ENCODE measurements around the gene ADCK2.
"Not testable (repeated sequence)": the region's sequence is repeated elsewhere in the genome, so short reads cannot be mapped to it uniquely, and the experiment has no call there.

The ADCK2 gene, protein sequence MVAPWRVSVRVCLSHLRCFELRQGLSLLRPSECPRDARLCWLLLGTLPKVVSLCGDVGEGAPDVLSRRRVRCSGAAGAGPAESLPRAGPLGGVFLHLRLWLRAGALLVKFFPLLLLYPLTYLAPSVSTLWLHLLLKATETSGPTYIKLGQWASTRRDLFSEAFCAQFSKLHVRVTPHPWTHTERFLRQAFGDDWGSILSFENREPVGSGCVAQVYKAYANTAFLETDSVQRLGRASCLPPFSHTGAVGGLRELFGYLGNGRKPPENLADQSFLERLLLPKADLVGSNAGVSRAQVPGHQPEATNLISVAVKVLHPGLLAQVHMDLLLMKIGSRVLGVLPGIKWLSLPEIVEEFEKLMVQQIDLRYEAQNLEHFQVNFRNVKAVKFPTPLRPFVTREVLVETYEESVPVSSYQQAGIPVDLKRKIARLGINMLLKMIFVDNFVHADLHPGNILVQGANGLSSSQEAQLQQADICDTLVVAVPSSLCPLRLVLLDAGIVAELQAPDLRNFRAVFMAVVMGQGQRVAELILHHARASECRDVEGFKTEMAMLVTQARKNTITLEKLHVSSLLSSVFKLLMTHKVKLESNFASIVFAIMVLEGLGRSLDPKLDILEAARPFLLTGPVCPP

DNA sequence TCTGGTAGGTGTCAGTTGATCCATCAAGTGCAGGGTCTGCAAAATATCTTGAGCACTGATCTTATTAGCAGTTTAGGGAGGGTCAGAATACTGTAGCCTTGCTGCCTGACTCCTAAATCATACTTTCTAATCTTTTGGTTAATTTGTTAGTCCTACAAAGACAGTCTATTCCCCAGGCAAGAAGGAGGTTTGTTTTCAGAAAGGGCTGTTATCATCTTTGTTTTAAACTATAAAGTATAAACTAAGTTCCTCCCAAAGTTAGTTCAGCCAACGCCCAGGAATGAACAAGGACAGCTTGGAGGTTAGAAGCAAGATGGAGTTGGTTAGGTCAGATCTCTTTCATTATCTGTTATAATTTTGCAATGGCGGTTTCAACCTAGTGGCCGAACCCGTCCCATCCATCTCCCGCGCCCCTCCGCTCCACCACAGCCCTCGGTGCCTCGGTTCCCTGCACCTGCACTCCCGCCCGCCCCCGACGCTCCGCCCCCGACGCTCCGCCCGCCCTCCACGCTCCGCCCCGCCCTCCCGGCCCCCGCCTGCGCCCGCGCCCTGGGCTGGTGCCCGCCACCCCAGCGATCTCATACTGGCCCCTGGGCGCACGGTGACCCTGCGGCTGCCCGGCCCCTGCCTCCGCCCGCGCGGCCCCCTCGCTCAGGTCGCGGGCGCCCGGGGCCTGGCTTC lies at the start of gene ADCK2:
Gene ADCK2, plus strand, starts transcription at position 564 of the 681 bp plus-strand sequence. CDS start 386 bp downstream, outside the sequence.
- peak; percentile 61 for DNase-seq

DNA sequence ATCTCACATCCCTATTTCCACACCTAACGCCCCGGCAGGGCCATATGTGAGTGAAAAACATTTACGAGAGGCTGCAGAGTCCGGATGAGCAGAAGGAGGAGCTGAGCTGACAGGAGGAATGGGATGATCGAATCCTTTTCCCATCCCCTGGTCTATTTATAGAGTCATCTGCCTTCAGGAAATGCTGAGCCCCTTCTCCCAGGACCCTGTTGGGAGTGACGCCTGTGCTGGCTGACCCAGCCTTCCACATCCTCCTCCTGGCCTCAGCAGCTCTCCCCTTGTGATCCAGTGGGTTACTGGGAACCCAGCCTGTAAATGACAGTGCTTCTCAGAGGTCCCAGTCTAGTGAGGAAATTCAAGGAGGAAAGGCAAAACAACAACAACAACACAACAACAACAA lies 48.8 kb upstream of the ADCK2 start:
- DNase-seq = no peak

DNA sequence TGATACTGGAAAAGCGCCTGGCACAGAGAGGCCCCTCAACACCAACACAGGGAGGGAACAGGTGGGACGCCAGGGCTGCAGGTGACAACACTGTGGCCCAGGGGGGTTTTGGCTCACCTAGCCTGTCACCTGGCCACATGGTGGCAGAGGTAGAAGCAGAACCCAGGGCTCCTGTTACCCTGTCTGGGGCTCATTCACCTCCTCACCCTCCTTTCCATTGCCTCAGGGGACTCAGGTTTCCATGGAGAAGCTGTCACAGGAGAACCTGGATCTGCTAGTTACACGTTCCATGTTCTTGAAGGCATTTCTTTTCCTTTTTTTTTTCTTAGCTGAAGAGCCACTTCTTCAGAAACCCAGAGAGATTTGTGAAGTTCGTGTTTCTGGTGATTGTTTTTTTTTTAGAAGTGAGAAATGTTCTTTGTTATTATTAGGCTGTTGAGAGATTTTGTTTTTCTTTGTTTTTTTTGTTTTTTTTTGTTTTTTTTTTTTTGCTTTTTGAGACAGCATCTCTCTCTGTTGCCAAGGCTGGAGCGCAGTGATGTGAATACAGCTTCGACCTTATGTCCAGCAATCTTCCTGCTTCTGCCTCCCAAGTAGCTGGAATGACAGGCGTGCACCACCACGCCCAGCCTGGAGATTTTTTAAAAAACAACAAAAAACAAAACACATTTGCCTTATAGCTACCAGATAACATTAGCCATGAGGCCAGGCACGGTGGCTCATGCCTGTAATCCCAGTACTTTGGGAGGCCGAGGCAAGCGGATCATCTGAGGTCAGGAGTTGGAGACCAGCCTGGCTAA lies 48.2 kb upstream of the ADCK2 start:
- no peak for DNase-seq

DNA sequence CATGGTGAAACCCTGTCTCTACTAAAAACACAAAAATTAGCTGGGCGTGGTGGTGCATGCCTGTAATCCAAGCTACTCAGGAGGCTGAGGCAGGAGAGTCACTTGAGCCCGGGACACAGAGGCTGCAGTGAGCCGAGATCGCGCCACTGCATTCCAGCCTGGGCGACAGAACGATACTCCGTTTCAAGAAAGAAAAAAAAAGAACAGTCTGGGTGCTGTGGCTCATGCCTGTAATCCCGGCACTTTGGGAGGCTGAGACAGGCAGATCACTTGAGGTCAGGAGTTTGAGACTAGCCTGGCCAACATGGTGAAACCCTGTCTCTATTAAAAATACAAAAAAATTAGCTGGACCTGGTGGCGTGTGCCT lies 47.6 kb upstream of the ADCK2 start:
- not testable (repeated sequence) for DNase-seq

DNA sequence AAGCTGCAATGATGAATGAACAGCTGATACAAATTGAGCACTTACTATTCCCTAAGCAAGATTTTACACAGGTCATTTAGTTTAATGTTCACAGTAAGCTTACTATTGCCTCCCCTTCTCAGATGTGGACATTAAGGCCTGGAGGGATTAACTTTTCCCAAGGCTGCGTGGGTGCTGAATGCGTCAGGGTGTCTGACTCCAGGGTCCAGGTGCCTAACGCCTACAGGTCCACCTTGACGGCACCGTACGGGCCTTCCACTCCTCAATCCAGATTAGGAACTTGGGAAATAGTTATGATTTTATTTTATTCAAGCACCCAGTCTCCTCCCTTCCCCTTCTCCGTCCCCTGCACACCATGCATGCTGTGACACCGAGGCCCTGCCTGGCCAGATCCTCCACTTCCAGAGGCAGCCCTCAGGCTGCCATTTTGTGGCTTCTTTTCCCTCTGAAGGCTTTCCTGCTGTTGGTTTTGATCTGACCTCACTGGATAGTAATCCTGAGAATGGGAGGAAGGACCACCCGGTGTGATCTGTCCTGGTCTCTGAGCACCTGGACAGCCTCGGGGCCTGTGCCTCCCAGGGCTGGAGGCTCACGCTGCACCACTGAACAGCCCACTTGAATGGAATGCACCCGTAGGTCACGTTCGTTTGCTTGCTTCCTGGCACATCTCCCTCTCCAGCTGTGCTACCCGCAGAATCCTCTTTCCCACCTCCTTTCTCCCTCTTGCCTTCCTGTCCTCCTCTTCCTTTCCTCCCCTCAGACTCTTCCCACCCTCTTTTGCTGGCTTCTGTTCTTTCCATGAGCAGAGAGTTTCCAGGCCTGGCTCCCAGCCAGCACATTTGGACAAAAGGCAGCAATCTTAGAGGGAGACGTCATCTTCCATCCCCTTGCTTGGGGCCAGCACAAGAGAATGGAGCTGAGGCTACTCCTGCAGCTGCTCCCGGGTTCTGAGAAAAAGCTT lies 46.6 kb upstream of the ADCK2 start:
- DNase-seq = no peak

DNA sequence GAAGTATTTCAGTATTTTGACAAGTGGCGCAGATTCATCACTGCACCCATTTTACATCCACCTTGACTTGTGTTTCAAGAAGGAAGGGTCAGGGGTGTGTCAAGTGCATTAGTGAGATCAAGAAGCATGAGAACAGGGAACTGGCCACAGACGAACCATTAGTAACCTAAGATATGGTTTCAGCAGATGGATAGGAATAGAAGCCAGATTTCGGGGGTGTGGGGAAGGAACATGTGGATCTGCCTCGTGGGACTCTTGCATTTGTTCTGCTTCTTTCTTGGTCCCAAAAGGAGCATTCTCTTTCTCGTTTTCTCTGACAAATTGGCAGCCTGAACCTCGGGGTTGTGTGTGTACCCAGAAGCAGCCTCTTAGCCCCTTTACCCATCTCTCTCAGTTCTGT lies 41.7 kb upstream of the ADCK2 start:
- DNase-seq = no peak

DNA sequence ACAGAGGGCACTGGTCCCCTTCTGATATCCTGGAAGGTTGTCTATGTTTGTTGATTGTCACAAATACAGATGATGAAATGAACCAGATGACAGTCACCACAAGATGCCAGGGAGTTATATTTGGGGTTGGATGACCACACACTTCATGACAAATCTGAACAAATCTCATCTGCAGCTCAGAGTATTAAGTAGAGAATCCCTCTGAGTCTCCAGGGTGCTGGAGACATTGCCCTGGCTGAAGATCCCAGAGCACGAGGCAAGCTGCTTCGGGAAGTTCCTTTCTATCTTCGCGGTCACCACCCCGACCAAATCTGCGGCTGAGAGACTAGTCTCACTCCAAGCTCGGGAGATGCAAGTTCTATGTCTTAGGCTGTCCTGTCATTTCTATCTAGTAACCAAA lies 41.1 kb upstream of the ADCK2 start:
- no peak for DNase-seq

DNA sequence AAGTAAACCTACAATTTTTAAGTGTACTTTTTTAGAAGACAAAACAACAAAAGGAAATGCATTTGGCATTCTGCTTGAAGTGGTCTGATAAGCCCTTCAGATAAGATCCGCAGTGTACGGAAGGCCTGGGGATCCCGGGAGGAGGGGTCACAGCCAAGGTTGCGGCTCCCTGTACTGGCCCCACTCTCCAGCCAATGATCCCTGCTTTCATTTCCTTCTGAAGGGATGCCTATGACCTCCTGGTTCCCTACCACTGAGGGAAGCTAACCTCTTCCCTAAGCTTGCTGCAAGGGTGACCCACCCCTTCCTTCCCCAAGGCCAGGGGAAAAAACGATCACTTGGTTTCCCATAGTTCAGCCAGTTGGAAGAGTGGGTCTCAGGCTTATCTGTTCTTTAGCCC lies 37.4 kb upstream of the ADCK2 start:
- no peak for DNase-seq

DNA sequence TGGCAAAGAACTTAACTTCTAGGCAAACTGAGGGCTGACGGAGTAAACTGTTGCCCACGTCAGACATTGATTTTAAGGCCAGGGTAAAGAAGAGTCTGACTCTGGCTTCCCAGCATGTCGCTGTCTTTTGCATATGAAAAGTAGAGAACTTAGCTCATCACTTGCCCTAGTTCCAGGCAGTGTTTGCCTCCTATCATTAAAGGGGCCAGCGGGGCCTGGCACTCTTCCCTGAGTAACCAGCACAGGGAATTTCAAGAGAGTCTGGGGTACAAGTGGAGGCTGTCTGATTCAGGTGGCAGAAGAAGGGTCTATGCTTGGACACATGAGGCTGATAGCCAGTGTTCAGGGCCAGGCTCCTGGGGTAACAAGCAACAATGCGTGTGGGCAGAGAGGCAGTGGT lies 36.9 kb upstream of the ADCK2 start:
- no peak for DNase-seq

DNA sequence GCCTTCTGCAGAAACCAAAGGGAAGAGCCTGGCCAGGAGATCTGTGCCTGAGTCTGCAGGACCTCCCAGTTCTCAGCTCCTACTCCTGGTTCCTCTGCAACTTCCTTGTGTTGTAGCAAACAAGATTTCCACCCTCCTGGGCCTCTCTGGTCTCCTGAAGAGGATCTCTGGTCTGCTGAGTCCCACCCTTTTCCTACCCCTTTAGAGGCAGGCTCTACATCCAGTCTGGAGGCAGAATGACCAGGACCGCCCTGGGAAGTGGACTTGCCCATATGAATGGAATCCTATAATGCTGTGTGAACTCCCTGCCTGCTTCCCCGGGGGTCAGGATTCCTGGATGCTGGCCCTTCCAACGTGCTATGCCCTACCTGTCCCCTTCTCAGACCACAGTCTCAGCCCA lies 35.3 kb upstream of the ADCK2 start:
- no peak for DNase-seq

DNA sequence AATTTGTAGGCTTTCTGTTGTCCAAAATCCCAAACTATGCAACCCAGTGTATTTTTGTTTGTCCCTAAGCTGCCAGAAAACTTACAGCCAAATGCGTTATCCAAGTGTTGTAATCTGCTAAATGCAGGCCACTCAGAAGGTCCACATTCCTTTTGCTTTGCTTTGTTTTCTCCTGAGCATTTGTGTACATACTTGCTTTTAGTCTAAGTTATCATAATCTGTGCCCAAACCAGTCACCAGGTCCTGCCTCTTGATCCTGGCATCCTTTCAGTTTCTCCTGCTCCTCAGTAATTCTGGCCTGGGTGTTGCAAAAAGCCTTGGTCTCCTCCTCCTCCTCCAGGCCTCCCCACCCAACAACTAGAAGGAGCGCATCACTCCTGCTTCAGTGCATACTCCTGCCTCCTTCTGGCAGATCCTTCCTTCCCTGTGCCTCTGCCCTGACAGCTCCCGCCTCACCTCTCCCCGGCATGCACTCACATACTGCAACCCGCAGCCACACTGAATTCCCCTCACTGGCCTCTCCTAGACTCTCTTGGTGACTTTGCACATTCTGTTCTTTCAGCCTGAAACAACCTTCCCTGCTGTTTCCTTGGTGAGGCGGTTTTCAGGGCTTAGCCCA lies 34.5 kb upstream of the ADCK2 start:
- DNase-seq = no peak

DNA sequence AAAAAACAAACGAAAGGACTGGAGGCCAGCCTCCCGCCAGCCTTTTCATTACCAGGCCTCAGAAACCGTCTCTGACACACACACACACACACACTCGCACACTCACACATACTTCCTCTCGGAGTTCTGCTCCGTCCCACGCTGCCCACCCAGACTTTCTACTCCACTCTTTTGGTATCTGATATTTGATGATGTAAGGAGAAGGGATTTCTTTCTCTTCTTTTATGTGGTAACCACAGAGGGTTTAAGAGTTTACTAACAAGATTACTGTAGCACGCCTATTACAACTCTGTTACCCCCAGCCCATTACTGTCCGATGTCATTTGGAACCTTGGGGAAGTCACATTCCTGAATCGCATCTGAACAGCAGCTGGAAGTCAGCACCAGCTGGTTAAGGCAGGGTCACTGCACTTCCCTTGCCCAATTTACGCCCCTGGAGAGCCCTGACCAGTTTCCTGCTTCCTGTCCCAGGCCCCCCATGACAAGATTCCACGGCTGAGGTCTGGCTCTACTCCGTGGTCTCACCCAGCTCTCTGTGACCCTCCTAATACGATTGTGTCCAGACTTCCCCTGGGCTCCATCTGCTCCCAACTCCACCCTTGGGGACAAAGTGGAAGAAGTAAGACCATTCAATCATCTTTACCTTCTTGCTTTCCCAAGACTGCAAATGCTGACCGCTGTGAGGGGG lies 33.2 kb upstream of the ADCK2 start:
- peak; percentile 12 for DNase-seq

DNA sequence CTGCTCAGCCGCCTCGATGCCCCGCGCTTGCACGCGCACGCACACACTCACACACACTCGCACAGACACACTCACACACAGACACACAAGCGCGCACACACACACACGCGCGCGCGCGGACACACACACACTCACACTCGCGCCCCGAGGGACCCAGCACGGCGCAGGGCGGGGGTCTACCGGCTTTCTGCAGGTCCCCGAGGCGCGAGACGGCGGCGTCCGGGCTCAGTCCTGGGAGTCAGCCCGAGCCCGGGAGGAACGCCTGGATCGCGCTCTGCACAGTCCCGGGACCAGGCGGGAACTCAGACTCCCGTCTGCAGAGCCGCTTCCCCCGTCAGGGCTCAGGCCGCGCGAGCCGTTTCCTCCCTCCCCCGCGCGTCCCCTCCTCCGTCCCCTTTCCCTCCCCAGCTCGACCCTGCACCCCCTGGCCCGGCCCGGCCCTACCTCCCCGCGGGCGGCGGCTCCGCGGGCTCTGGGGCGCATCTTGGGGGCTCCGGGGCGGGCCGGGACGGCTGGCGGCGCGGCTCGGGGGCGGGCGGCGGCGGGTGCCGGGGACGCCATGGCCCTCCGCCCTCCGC lies 32.6 kb upstream of the ADCK2 start:
- DNase-seq = no peak

DNA sequence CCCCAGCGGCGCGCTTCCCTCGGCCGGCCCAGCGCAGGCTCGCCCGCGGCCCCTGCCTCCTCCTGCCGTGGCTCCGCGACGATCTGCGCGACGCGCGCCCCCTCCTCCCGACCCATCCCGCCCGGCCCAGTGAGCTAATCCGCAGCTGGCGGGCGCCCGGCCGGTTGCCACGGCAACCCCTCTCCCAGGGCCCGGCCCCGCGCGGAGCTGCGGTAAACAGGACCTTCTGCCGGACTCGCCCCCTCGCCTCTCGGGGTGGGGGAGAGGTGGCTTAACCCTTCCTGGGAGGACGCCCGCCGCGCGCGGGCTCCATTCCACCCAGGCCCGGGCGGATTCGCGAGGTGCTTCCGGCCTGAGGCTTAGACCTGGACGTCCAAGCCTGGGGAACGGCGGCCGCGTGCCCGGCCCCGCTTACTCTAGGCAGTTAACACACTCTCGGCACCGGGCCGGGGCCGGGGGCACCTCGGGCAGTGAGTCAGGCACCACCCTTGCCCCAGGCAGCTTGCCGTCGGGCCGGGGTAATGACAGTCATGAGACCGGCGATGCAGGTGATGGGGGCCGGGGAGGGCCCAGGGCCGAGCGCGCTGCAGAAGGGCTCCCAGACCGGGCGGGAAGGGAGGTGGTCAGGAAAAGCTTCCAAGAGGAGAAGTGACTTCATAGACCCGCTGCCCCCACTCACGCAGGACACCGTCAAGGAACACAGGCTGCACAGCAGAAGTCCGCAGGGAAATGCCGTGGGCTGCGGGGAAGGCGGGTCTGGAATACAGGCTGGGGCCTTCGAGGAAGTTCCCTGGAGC lies 31.8 kb upstream of the ADCK2 start, which contains the start of gene DENND2A:
Gene DENND2A, minus strand, starts transcription at position 87 of the 797 bp plus-strand sequence. CDS start 38,416 bp downstream, outside the sequence.
- no peak for DNase-seq

DNA sequence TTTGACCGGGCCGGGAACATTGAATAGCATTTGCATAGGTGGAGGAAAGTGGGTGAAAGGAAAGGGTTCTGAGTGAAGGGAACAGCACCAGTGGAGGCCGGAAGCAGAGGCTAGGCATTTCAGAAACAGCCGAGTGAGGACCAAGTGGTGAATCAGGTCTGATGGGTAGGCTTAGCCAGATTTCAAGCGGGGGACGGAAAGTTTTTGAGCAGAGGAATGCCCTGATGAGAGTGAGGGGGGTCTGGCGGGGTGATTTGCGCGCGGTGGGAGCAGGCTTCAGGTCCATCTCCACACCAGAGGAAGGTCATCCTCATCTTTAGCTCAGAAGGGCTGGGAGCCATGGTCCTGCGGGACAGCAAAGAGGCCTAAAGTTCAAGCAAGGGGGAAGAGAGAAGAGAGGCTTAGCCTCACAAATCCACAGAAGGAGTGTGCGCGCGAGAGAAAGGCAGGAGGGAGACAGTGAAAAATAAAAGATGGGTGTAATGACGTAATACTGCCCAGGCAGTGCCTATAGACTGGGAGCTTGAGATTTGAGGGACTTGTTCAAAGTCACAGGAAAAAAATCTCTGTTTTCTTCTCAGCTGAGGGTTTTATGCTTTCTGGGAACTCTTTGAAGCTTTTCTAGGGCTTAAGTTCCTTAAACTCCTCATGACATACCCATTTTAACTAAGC lies 31.1 kb upstream of the ADCK2 start:
- DNase-seq = no peak

DNA sequence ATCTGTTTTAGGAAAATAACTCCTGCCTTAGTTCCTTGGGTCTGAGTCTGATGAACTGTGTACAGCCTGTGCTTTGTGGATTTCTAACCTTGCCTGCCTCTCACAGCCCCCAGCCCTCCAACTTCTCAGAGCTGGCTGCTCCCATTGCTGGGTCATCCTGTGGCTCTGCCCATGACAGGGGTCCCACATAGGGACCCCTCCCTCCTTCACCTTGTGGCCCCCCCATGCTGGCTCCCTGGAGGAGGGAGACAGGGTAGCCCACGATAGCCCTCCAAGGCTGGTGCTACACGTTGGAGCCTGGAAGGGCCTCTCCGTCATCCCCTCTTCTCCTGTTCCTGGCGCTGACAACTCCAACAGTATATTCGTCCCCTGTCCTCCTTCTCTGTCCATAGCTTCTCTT lies 29.3 kb upstream of the ADCK2 start:
- no peak for DNase-seq

DNA sequence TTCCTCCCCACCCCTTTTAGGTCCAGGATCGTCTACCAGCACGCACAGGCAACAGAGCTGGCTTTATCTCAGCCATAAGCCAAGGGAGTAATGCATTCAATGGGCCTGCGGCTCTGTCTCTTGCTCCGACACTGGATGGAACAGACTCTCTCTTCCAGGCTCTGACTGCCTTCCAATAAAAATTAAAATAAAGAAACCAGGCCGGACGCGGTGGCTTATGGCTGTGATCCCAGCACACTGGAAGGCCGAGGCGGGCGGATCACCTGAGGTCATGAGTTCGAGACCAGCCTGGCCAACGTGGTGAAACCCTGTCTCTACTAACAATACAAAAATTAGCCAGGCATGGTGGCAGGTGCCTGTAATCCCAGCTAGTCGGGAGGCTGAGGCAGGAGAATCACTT lies 28.0 kb upstream of the ADCK2 start:
- not testable (repeated sequence) for DNase-seq

DNA sequence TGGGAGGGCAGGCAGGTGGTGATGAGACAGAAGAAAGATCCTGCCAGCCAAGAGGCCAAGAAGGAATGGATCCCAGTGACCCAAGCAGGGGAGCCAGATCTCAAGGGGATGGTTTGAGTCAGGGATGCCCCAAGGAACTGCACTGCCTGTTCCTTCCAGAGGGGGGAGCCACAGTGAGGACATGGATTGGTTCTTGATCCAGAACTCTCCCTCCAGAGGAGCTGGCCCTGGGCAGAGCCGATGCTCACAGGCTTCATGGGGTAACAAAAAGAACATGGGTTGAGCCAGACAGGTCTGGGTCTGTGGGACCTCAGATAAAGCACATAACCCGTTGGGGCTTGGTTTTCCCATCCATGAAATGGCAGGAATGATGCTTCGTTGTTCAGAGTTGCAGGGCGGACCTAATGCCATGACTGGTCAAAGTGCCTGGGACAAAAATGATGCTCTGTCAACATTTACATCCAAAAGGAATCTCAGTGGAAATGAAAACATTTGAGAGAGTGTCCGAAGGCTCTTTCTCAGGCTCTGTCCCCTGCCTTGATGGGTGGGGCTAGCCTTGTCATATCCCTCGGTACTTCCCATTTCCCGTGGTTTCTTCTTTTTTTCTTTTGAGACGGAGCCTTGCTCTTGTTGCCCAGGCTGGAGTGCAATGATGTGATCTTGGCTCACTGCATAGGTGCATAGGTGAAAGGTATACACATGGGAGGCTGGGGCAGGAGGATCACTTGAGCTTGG lies 27.4 kb upstream of the ADCK2 start:
- DNase-seq = no peak

Data from stimulated activated naive CD4-positive, alpha-beta T cell treated with Interleukin-2 at 50 U/mL for 16 hours (primary cell).